Stimulated activated CD8-positive, alpha-beta memory T cell treated with anti-CD3 and anti-CD28 coated beads, Interleukin-7, amount 100 ng/mL, for 1 hour (primary cell): ENCODE data around the gene FOXD1.
"Not testable (repeated sequence)": the region's sequence is repeated elsewhere in the genome, so short reads cannot be mapped to it uniquely, and the experiment has no call there.

Experiments used
- DNase-seq, 2 donors: peaks; one replicate each; pipeline ENCODE4 v3.0.0-alpha.2; 2020; ENCODE audit warnings: low read depth in 2 of 2

FOXD1 gene

DNA sequence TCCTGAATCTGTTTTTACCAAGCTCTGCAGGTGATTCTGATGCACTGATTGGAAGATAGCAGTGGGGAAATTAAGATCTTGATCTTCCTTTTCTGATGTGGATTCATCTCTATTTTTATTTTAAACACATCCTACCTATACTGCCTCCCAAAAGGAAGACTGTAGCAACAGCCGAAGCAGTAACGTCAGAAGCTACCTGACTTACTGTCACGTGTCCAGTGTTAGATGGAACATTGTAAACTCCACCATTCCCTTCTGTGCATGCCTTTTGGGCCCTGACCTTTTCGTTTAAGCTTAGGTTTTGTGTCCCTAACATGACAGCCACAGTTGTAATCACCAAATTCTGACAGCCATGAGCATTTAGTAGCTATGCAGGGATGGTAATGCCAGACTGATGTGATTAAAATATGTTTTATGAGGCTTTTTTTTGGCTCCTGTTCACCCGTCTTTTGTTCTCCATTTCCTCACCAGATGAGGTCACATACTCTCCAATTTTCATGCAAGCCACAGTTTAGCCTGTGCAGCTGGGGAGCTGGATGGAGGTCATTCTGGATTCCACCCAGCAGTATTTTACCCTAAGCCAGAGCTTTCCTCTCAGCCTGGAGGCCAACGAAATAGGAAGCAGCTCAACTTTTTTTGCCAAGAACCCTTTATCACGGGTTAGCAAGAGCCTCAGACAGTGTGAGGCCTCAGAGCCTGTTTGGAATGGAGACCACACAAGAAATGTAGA lies 15.6 kb upstream of the FOXD1 start:
- DNase-seq, result no peak

- no peak for DNase-seq
Measured at GRCh38 chr5:73460133-73460532, 11.6 kb upstream of the FOXD1 start.

- no peak for DNase-seq
Measured at GRCh38 chr5:73459366-73459765, 10.8 kb upstream of the FOXD1 start.

GRCh38 chr5:73456462-73456861 lies 7.9 kb upstream of the FOXD1 start:
- not testable (repeated sequence) for DNase-seq

GRCh38 chr5:73454379-73455036 lies 5.9 kb upstream of the FOXD1 start:
- peak in 1 of 2 donors; percentile 16 for DNase-seq

DNA sequence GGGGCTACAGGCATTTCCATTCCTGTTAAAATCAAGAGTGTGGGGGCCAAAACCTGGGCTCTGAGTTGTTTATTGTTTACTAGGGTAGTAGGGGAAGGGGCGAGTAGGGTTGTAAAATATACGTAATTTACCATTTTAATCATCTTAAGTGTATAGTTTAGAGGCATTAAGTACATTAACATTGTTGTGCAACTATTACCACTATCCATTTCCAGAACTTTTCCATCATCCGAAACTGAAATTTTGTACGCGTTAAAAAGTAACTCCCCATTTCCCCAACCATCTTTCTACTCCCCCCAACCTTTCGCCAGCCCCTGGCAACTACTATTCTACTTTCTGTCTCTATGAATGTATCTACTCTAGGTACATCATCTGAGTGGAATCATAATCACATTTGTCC lies 3.6 kb upstream of the FOXD1 start:
- no peak for DNase-seq

DNA sequence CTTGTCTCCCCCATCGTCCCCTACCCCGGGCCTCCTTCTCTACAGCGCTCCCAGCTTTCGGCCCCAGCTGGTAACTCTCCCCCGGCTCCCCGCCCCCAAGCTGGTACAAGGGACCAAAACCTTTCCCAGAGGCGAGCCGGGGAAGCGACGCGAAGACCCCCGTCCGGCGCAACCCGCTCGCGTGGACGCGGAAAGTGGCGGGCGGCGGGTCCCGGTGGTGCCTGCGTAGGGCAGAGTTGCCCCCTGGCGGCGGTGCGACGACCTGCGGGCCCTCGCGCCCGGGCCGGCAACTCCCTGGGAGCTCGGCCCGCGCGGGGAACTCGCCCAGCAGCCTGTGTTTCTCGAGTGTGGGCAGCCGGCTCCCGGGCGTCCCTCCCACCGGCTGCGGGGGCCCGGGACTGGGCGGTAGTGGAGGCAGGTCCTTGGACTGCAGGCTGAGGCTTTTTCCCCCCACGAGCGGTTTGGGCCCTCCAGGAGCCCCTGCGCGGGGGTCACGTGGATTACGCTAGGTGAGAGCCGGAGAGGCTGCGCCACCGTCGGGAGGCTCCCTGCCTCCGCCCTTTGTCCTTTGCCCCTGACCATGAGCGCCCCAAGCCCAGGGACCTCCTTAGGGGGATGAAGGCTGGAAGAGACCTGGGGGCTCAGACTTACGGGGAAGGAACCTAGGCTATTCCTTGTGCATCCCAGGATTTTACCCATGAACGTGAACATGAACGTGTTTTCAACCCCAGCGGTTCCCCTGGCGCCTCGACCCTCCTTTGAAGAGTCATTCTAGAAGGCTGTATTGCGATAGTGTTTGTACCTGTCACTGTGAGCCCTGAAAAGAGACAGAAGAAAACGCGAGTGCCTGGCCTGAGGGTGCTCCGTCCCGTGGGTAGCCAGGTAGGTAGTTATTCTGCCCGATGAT lies 2.9 kb upstream of the FOXD1 start:
- peak in 1 of 2 donors; percentile 38 for DNase-seq

- no peak for DNase-seq
Measured at GRCh38 chr5:73450672-73451223, 2.2 kb upstream of the FOXD1 start.

DNA sequence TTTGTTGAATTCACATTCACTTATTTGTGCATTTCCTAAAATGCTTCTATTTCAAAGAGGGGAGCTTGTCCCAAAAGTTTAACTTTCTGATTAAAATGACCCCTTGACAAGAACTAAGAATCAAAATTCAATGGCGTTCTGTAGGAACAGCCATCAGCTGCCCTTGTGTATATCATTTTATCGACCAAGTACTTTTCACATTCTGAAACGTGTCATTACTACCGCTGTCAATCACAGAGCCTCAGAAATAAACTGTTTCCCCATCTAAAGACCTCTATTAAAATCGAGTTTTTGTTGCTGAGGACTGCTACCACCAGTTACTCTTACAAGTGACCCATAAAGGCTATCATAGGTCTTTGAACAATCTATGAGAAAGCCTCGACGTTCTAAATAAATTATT lies 1.6 kb upstream of the FOXD1 start:
- DNase-seq, result no peak

DNA sequence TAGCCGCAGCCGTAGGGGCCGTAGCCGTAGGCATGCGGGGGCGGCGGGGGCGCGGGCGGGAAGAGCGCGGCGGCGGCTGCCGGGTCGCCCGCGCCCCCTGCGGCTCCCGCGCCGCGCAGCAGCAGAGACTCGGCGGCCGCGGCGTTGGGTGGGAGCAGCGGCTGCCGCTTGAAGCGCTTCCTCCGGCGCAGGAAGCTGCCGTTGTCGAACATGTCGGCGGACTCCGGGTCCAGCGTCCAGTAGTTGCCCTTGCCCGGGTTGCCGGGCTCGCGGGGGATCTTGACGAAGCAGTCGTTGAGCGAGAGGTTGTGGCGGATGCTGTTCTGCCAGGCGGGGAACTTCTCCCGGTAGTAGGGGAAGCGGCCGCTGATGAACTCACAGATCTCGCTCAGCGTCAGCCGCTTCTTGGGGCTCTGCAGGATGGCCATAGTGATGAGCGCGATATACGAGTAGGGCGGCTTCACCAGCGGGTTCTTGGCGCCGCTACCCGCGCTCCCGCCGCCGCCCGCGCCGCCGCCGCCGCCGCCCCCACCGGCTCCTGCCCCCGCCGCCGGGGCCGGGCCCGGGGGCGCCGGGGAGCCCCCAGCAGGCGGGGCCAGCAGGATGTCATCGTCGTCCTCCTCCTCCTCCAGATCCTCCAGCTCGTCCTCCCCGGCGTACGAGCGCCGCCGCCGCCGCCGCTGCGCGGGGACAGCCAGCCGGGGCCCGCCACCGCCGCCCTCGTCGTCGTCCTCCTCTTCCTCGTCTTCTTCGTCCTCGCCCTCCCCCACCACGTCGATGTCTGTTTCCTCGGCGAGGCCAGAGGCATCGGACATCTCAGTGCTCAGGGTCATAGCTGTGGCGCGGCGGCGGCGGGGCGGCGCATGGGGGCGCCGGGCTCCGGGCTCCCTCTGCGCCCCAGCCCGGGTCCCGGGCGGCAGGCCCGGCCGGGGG lies 781 bp downstream of the FOXD1 start:
- peak in 1 of 2 donors; percentile 14 for DNase-seq

DNA sequence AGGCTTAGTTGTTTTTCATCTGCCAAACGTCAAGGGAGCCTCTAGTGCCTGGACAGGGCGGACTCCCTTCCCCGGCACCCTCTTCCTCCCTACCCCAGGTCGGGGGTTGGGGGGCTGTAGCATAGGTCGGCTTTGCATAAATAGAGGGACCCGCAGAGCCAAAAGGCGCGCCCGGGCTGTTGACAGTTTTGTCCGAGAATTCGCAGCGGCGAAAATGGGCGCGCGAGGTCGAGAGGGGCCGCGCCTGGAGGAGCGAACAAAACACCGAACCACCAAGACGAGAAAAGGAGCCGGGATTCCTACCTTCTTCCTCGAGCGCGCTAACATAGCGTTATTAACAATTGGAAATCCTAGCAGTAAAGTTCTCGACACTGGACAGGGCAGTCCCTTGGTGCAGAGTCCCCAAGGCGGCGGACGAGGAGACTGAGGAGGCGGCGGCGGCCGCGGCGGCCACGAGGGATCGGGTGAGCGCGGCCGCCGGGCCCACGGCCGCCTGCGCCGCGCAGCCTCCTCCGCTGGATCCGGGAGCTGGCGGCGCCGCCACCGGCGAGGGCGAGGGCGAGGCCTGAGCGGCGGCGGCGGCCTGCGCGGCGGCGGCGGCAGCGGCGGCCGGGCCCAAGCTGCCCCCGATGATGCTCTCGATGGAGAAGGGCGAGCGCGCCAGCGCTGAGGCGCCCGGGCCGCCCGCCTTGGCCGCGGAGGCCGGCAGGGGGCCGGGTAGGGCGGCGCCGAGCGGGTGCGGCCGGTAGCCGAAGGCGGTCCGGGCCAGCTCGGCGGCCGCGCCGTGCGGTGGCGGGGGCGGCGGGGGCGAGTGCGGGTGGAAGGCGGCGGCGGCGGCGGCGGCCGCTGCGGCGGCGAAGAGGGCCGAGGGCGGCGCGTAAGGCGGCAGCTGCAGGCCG lies 1.7 kb downstream of the FOXD1 start:
- no peak for DNase-seq

DNA sequence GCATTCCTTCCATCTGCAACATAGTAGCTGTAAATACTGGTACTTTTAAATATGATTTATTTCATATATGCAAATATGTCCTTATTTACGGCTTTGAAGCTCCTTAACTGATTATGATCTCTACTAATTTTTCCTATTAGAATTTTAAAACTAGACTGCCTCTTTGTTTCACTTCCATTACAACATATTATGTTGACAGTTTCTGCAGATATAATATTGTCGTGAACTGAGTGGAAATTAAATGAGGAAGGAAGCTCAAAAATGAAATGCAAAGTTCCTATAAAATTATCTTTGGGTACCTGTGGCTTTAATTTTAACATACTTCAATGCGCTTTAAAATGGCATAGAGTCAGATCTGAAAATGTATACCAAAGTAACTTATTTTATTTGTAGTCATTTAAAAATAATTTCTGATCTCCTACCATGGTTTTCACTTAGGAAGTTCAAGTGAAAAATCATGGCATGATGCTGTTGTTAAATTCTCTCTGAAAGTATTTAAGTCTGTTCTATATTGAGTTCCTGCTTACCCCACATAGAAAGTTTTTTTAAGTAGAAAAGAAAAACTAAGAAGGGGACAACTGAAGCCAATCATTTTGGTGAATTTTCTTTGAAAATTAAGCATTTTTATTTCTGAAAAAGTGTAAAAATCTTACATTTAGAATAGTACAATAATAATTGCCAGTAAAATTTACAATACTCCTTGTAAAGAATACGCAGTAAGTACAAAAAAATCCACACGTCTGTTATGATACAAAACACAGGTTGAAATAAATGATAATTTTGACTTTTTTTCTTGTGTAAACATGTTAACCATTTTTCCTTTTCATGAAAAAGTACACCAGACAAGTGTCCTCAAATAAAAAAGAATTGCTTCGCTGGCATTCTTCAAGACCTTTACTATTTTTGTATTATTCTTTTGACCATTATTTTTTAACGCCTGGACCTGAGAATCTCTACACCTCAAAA lies 2.6 kb downstream of the FOXD1 start:
- no peak for DNase-seq

GRCh38 chr5:73444499-73445438 lies 3.8 kb downstream of the FOXD1 start:
- no peak for DNase-seq

DNA sequence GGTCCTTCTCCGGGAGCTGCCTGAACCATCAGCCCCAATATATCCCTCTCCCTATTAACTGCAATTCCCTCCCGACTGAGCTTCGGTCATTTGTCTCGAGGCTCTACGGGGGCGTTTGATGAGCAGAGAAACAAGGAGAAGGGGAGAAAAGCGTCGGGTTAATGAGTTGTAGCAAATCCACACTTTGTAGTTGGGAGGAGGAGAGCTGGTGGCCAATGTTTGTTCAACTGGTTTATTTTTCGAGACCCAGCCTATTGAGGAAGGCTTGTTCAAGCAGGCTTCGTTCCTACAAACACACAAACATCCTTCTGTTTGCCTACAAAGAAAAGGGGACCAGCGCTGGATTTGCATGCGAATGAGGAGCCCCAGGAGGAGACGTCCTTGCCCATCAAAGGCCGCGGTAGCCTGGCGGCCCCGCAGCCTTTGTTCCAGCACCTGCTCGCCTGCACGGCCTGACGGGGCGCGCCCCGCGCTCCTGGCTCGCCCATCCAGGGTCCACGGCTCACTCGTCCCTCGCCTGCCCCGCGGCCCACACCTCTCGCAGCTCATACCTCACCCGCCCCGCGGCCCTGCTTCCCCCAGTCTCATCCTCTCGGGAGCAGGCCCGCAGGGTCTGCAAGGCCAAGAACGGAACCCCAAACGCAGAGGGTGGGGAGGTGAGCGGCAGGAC lies 4.6 kb downstream of the FOXD1 start:
- no peak for DNase-seq

GRCh38 chr5:73442996-73443627 lies 5.5 kb downstream of the FOXD1 start:
- no peak for DNase-seq

DNA sequence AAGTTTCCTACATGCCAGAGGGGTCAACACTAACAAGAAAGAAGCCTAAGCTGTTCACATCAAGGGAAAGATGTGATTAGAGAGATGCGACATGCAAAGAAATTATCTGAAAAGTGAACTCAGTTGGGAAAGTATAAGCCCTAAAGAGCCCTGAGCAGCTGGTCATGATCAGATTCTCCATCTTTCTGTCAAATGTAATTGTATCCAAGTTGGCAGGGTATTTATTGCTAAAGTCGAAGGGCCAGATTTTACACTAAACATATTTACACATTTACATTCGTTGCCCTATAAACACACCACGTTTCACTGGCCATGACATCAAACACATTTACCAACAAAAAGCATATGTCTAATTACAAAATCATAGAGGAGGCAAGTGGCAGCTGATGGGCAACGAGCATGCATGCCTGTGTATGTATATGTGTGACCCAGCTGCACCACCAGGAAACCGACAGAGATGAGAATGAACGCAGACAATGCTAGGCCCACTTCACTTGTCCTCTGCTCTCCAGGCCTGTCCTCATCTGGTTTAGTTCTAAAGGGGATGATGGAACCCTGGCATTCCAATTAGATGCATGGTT lies 6.3 kb downstream of the FOXD1 start:
- DNase-seq, result no peak
